Immature natural killer cell (primary cell): Measurements from ENCODE around the gene KDM3B. TPM values are rescaled to one million over a fixed set of nuclear protein-coding genes. Genes with fewer than 3 reads are reported as not detected.
"Not testable (repeated sequence)": the region's sequence is repeated elsewhere in the genome, so short reads cannot be mapped to it uniquely, and the experiment has no call there.

ENCODE experiments used
- DNase-seq, 3 donors: peaks; one replicate each; pipeline ENCODE4 v3.0.0; 2022; ENCODE audit warnings: mixed read lengths in 1 of 3
- H3K27ac Mint-ChIP-seq, 6 donors: one replicate each; pipeline ENCODE4 v1.8.0; 2020; ENCODE audit warnings: mixed read lengths in 6 of 6, mild to moderate bottlenecking in 5 of 6, inconsistent platforms in 4 of 6, moderate library complexity in 3 of 6
- H3K27me3 Mint-ChIP-seq, 3 donors: one replicate each; pipeline ENCODE4 v1.8.0; 2020 to 2021; ENCODE audit warnings: low read depth in 3 of 3, mild to moderate bottlenecking in 3 of 3, mixed read lengths in 3 of 3, moderate library complexity in 3 of 3, inconsistent platforms in 1 of 3
- H3K36me3 Mint-ChIP-seq, 3 donors: one replicate each; pipeline ENCODE4 v1.8.0; 2020; ENCODE audit warnings: mixed read lengths in 3 of 3, inconsistent platforms in 2 of 3, mild to moderate bottlenecking in 2 of 3
- H3K4me1 Mint-ChIP-seq, 2 donors: one replicate each; pipeline ENCODE4 v1.8.0; 2020; ENCODE audit warnings: inconsistent platforms in 2 of 2, mild to moderate bottlenecking in 2 of 2, mixed read lengths in 2 of 2, moderate library complexity in 1 of 2
- H3K4me3 Mint-ChIP-seq, 5 donors: one replicate each; pipeline ENCODE4 v1.8.0; 2020; ENCODE audit warnings: mild to moderate bottlenecking in 5 of 5, mixed read lengths in 5 of 5, inconsistent platforms in 3 of 5, moderate library complexity in 3 of 5
- H3K9me3 Mint-ChIP-seq, 6 donors: one replicate each; pipeline ENCODE4 v1.8.0; 2020; ENCODE audit warnings: mild to moderate bottlenecking in 6 of 6, mixed read lengths in 6 of 6, inconsistent platforms in 4 of 6, moderate library complexity in 3 of 6
- polyA plus RNA-seq, 3 donors: library from polyadenylated mRNA; unstranded; fragments of 300-500 nt; fragmentation: Illumina TruSeq; gene quantifications; one replicate each; pipeline ENCODE4 v1.2.3, GENCODE V29; 2021

KDM3B gene
- 10 to 100 TPM in 1 of 3 donors, 1 to 10 TPM in 2; 4.0 to 14.5 (median 7.2) TPM for polyA plus RNA-seq

GRCh38 chr5:138352071-138352721 is at the start of gene KDM3B:
KDM3B (plus strand) TSS chr5:138352685; CDS start chr5:138352796, 111 bp downstream.
- DNase-seq = peak; percentile 94 to 95 (median 95)
- Mint-ChIP-seq H3K4me3 (peak within 1 kb of the TSS; percentile 90 to 99 (median 93)), H3K36me3 (peaks cover 0 to 5% (median 0%) of the 10 kb centered on the region in 3 donors), H3K4me1 (peaks cover 46 to 61% of the 10 kb centered on the region in 2 donors), H3K27ac (peak within 1 kb of the TSS; percentile 94 to 99 (median 94)), H3K9me3 (peaks cover 0 to 6% (median 0%) of the 10 kb centered on the region in 6 donors), H3K27me3 (peaks cover 10 to 23% (median 15%) of the 10 kb centered on the region in 3 donors)

- Mint-ChIP-seq H3K9me3 (no peaks in the 10 kb centered on the region), H3K27me3 (peaks cover 0 to 3% (median 0%) of the 10 kb centered on the region in 3 donors), H3K36me3 (no peaks in the 10 kb centered on the region), H3K4me1 (no peaks in the 10 kb centered on the region), H3K4me3 (no peak overlapping the region), H3K27ac (no peak overlapping the region)
- no peak for DNase-seq
These were observed 49.1 kb upstream of the KDM3B start for GRCh38 chr5:138303372-138303771.

- H3K4me3 Mint-ChIP-seq = no peak overlapping the region
- H3K4me1 Mint-ChIP-seq = no peaks in the 10 kb centered on the region
- no peak overlapping the region for H3K27ac Mint-ChIP-seq
- peaks cover 0 to 3% (median 0%) of the 10 kb centered on the region in 3 donors for H3K27me3 Mint-ChIP-seq
- no peaks in the 10 kb centered on the region for H3K36me3 Mint-ChIP-seq
- DNase-seq = no peak
- no peaks in the 10 kb centered on the region for H3K9me3 Mint-ChIP-seq
These were observed 46.7 kb upstream of the KDM3B start for GRCh38 chr5:138305797-138306196.

GRCh38 chr5:138315751-138316278 is 36.7 kb upstream of the KDM3B start:
- peaks cover 0 to 1% (median 0%) of the 10 kb centered on the region in 3 donors for H3K27me3 Mint-ChIP-seq
- DNase-seq = no peak
- H3K4me1 Mint-ChIP-seq = no peaks in the 10 kb centered on the region
- no peak overlapping the region for H3K27ac Mint-ChIP-seq
- H3K36me3 Mint-ChIP-seq = no peaks in the 10 kb centered on the region
- no peak overlapping the region for H3K4me3 Mint-ChIP-seq
- H3K9me3 Mint-ChIP-seq = no peaks in the 10 kb centered on the region

- DNase-seq = no peak
- no peaks in the 10 kb centered on the region for H3K9me3 Mint-ChIP-seq
- no peaks in the 10 kb centered on the region for H3K36me3 Mint-ChIP-seq
- H3K4me3 Mint-ChIP-seq = no peak overlapping the region
- no peak overlapping the region for H3K27ac Mint-ChIP-seq
- H3K4me1 Mint-ChIP-seq = no peaks in the 10 kb centered on the region
- peaks cover 0 to 1% (median 0%) of the 10 kb centered on the region in 3 donors for H3K27me3 Mint-ChIP-seq
These were observed 36.1 kb upstream of the KDM3B start for GRCh38 chr5:138316355-138316754.

GRCh38 chr5:138318211-138318610 is 34.3 kb upstream of the KDM3B start:
- DNase-seq, H3K9me3 Mint-ChIP-seq, H3K27me3 Mint-ChIP-seq, H3K27ac Mint-ChIP-seq, H3K4me1 Mint-ChIP-seq, H3K36me3 Mint-ChIP-seq, H3K4me3 Mint-ChIP-seq: not testable (repeated sequence)

- DNase-seq = no peak
- Mint-ChIP-seq H3K36me3 (no peaks in the 10 kb centered on the region), H3K4me3 (peak overlapping the region; percentile 87 to 93 (median 90)), H3K27me3 (peaks cover 2 to 6% (median 2%) of the 10 kb centered on the region in 3 donors), H3K9me3 (peaks cover 0 to 2% (median 0%) of the 10 kb centered on the region in 6 donors), H3K27ac (peak overlapping the region in 4 of 6 donors; percentile 46 to 64 (median 62)), H3K4me1 (peaks cover 19 to 23% of the 10 kb centered on the region in 2 donors)
These were observed 21.6 kb upstream of the KDM3B start for GRCh38 chr5:138330813-138331448.

- Mint-ChIP-seq H3K27ac (peak within 1 kb of the TSS; percentile 57 to 89 (median 62)), H3K4me1 (peaks cover 19 to 23% of the 10 kb centered on the region in 2 donors), H3K4me3 (peak within 1 kb of the TSS; percentile 87 to 93 (median 90)), H3K36me3 (no peaks in the 10 kb centered on the region), H3K9me3 (peaks cover 0 to 2% (median 0%) of the 10 kb centered on the region in 6 donors), H3K27me3 (peaks cover 2 to 6% (median 2%) of the 10 kb centered on the region in 3 donors)
- DNase-seq = peak; percentile 96 to 97 (median 96)
These were observed 20.8 kb upstream of the KDM3B start, which contains the start of gene CDC25C for GRCh38 chr5:138331449-138332368. CDC25C (minus strand) TSS chr5:138331804; CDS start chr5:138331180, 624 bp downstream.

- Mint-ChIP-seq H3K36me3 (no peaks in the 10 kb centered on the region), H3K9me3 (peaks cover 0 to 2% (median 0%) of the 10 kb centered on the region in 6 donors), H3K4me1 (peaks cover 44 to 45% of the 10 kb centered on the region in 2 donors), H3K4me3 (no peak overlapping the region), H3K27me3 (peaks cover 16 to 28% (median 20%) of the 10 kb centered on the region in 3 donors), H3K27ac (peak overlapping the region in 1 of 6 donors; percentile 37)
- DNase-seq = no peak
These were observed 17.5 kb upstream of the KDM3B start for GRCh38 chr5:138334867-138335447.

GRCh38 chr5:138336952-138337684 is 15.4 kb upstream of the KDM3B start:
- DNase-seq = no peak
- Mint-ChIP-seq H3K9me3 (peaks cover 0 to 2% (median 0%) of the 10 kb centered on the region in 6 donors), H3K36me3 (peaks cover 0 to 7% (median 4%) of the 10 kb centered on the region in 3 donors)

GRCh38 chr5:138337685-138338410 is 14.6 kb upstream of the KDM3B start, which contains the start of gene FAM53C:
FAM53C (plus strand) TSS chr5:138338266; CDS start chr5:138341336, 3,070 bp downstream.
- DNase-seq = peak; percentile 93 to 95 (median 94)
- Mint-ChIP-seq H3K4me3 (peak within 1 kb of the TSS; percentile 93 to 97 (median 94)), H3K27me3 (peaks cover 14 to 22% (median 17%) of the 10 kb centered on the region in 3 donors), H3K9me3 (peaks cover 0 to 2% (median 0%) of the 10 kb centered on the region in 6 donors), H3K4me1 (peaks cover 36 to 44% of the 10 kb centered on the region in 2 donors), H3K27ac (peak within 1 kb of the TSS; percentile 94 to 100 (median 99)), H3K36me3 (peaks cover 0 to 7% (median 4%) of the 10 kb centered on the region in 3 donors)

More at GRCh38 chr5:138336952-138337684, 15.4 kb upstream of the KDM3B start:
- Mint-ChIP-seq H3K4me1 (peaks cover 39 to 46% of the 10 kb centered on the region in 2 donors), H3K27me3 (peaks cover 14 to 22% (median 17%) of the 10 kb centered on the region in 3 donors), H3K27ac (peak overlapping the region; percentile 94 to 100 (median 99)), H3K4me3 (peak overlapping the region; percentile 91 to 97 (median 94))
